Measurements from ENCODE around the gene SPRED3. TPM values are rescaled to one million over a fixed set of nuclear protein-coding genes. Genes with fewer than 3 reads are reported as not detected.

SPRED3 gene
- total and polyA plus RNA-seq, 2 donors (not counting 1 experiment from before 2014, with no cell fraction given): 1.1 to 1.7 TPM

- POLR2A ChIA-PET: no interaction called here
- H3K9me3 Mint-ChIP-seq (ENCODE audit: insufficient read depth): no peaks in the 10 kb centered on the region
- CTCF ChIA-PET: interaction anchor here (0.6 kb wide), 1 partner anchor 10 kb away, joined by 3 read pairs; the partner anchor contains the start of gene FAM98C
Observed at GRCh38 chr19:38413416-38413815, 24.9 kb downstream of the SPRED3 start.

DNA sequence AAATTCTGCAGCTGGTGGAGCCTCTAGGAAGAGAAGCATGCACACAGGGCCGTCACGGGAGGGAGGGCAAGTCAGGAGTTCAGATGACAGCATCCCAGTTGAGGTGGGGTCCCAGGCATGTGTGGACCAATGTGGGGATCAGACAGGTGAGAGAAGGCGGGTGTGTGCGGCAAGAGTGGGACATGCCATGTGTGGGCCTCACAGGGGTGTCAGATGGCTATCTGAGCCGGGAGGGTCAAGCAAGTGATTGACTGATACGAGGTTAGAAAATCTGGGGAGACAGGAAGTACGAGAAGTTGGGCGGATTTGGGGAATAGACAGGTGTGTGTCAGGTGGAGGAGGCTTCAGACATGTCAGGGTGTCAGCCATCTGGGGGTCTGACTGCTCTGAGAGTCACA is 28.6 kb downstream of the SPRED3 start:
- peaks cover 19% of the 10 kb centered on the region for H3K4me1 Mint-ChIP-seq
- peak overlapping the region in 3 of 5 experiments; percentile 43 to 64 (median 57) for H3K4me3 ChIP-seq (ENCODE audit: control extremely low read depth in 1 of 5, extremely low read depth in 1 of 5, insufficient read depth in 1 of 5, low read depth in 2 of 5, low read length in 4 of 5)
- peak overlapping the region in 1 of 2 donors; percentile 34 for H3K27ac ChIP-seq (ENCODE audit: low read length in 2 of 2)
- peak overlapping the region; percentile 90 for H3K4me3 Mint-ChIP-seq
- CTCF ChIA-PET: interaction anchor here (0.8 kb wide), 1 partner anchor 14 kb away, joined by 3 read pairs; the partner anchor contains the start of gene FAM98C
- H3K36me3 ChIP-seq (replicated peaks in 1 of 2; ENCODE audit: control extremely low read depth in 1 of 2, control insufficient read depth in 1 of 2, extremely low read depth in 1 of 2, insufficient read depth in 2 of 2, low read length in 1 of 2): no peaks in the 10 kb centered on the region
- peaks cover 13 to 24% of the 10 kb centered on the region in 2 donors for H3K4me1 ChIP-seq (ENCODE audit: control insufficient read depth in 2 of 2, insufficient read depth in 2 of 2, low read length in 2 of 2)
- ATAC-seq (ENCODE audit: low read depth) (no peak), DNase-seq (no peak)
- POLR2A ChIA-PET: no interaction called here
- peaks cover 0 to 2% (median 0%) of the 10 kb centered on the region in 3 donors for H3K9me3 ChIP-seq (ENCODE audit: control extremely low read depth in 1 of 3, control insufficient read depth in 2 of 3, insufficient read depth in 1 of 3, low read length in 2 of 3)
- H3K27ac Mint-ChIP-seq: peak overlapping the region; percentile 81
- no peaks in the 10 kb centered on the region for H3K9me3 Mint-ChIP-seq (ENCODE audit: insufficient read depth)
- H3K4me2 ChIP-seq (replicated peaks; ENCODE audit: low read depth, low read length, poor library complexity, severe bottlenecking): peak overlapping the region; percentile 79
- no peaks in the 10 kb centered on the region for H4K20me1 ChIP-seq (ENCODE audit: control insufficient read depth, insufficient read depth, low read length, poor library complexity, severe bottlenecking)
- no peaks in the 10 kb centered on the region for H3K27me3 ChIP-seq (replicated peaks in 1 of 4; ENCODE audit: control extremely low read depth in 1 of 4, control insufficient read depth in 3 of 4, insufficient read depth in 4 of 4, low read length in 3 of 4)
- TF ChIP-seq, protein P1, sequence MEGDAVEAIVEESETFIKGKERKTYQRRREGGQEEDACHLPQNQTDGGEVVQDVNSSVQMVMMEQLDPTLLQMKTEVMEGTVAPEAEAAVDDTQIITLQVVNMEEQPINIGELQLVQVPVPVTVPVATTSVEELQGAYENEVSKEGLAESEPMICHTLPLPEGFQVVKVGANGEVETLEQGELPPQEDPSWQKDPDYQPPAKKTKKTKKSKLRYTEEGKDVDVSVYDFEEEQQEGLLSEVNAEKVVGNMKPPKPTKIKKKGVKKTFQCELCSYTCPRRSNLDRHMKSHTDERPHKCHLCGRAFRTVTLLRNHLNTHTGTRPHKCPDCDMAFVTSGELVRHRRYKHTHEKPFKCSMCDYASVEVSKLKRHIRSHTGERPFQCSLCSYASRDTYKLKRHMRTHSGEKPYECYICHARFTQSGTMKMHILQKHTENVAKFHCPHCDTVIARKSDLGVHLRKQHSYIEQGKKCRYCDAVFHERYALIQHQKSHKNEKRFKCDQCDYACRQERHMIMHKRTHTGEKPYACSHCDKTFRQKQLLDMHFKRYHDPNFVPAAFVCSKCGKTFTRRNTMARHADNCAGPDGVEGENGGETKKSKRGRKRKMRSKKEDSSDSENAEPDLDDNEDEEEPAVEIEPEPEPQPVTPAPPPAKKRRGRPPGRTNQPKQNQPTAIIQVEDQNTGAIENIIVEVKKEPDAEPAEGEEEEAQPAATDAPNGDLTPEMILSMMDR (IDR thresholded peaks at IDR 0.05): no peak
- no peak for TF ChIP-seq EZH2 (IDR thresholded peaks at IDR 0.05; ENCODE audit: borderline replicate concordance, insufficient read depth, low read depth, low read length, poor library complexity, severe bottlenecking)
- no peaks in the 10 kb centered on the region for H3K79me2 ChIP-seq (ENCODE audit: control insufficient read depth, insufficient read depth, low read length)
- no peaks in the 10 kb centered on the region for H3K27me3 Mint-ChIP-seq
- H3K9ac ChIP-seq (ENCODE audit: low read length): peak overlapping the region; percentile 66
- intact Hi-C loops (cut with micrococcal nuclease): no loop called here
- H2AFZ ChIP-seq (ENCODE audit: insufficient read depth, low read depth, low read length, poor library complexity, severe bottlenecking): peak overlapping the region; percentile 61
- WGBS (ENCODE audit: insufficient coverage): 84% methylated on average over 8 of the region's 8 CpGs

More at GRCh38 chr19:38413416-38413815, 24.9 kb downstream of the SPRED3 start:
- intact Hi-C loops (cut with micrococcal nuclease): no loop called here
- WGBS (ENCODE audit: insufficient coverage): 87% methylated on average over 3 of the region's 6 CpGs
- H3K4me2 ChIP-seq (replicated peaks; ENCODE audit: low read depth, low read length, poor library complexity, severe bottlenecking): no peak overlapping the region
- Mint-ChIP-seq H3K27ac (no peak overlapping the region), H3K27me3 (no peaks in the 10 kb centered on the region), H3K4me3 (no peak overlapping the region), H3K4me1 (peaks cover 14% of the 10 kb centered on the region)
- no peak overlapping the region for H3K9ac ChIP-seq (ENCODE audit: low read length)
- no peak overlapping the region for H2AFZ ChIP-seq (ENCODE audit: insufficient read depth, low read depth, low read length, poor library complexity, severe bottlenecking)
- H3K27me3 ChIP-seq (replicated peaks in 1 of 4; ENCODE audit: control extremely low read depth in 1 of 4, control insufficient read depth in 3 of 4, insufficient read depth in 4 of 4, low read length in 3 of 4): no peaks in the 10 kb centered on the region
- H4K20me1 ChIP-seq (ENCODE audit: control insufficient read depth, insufficient read depth, low read length, poor library complexity, severe bottlenecking): no peaks in the 10 kb centered on the region
- H3K4me1 ChIP-seq (ENCODE audit: control insufficient read depth in 2 of 2, insufficient read depth in 2 of 2, low read length in 2 of 2): peaks cover 13 to 16% of the 10 kb centered on the region in 2 donors
- H3K36me3 ChIP-seq (replicated peaks in 1 of 2; ENCODE audit: control extremely low read depth in 1 of 2, control insufficient read depth in 1 of 2, extremely low read depth in 1 of 2, insufficient read depth in 2 of 2, low read length in 1 of 2): peaks cover 0 to 2% of the 10 kb centered on the region in 2 experiments
- peaks cover 0 to 2% (median 0%) of the 10 kb centered on the region in 3 donors for H3K9me3 ChIP-seq (ENCODE audit: control extremely low read depth in 1 of 3, control insufficient read depth in 2 of 3, insufficient read depth in 1 of 3, low read length in 2 of 3)
- no peak overlapping the region for H3K27ac ChIP-seq (ENCODE audit: low read length in 2 of 2)
- DNase-seq: no peak
- no peak for TF ChIP-seq EZH2 (IDR thresholded peaks at IDR 0.05; ENCODE audit: borderline replicate concordance, insufficient read depth, low read depth, low read length, poor library complexity, severe bottlenecking)
- TF ChIP-seq, protein P1 (IDR thresholded peaks at IDR 0.05): no peak
- no peak for ATAC-seq (ENCODE audit: low read depth)
- H3K4me3 ChIP-seq (ENCODE audit: control extremely low read depth in 1 of 5, extremely low read depth in 1 of 5, insufficient read depth in 1 of 5, low read depth in 2 of 5, low read length in 4 of 5): no peak overlapping the region
- no peaks in the 10 kb centered on the region for H3K79me2 ChIP-seq (ENCODE audit: control insufficient read depth, insufficient read depth, low read length)

Measured in B cell (primary cell).